Right hindlimb (tissue), 1 donor: Measurements from ENCODE around the gene TMEM100.

Experiments used
- DNase-seq: peaks from one replicate; pipeline ENCODE4 v3.0.0-alpha.2; 2018

TMEM100 gene, protein sequence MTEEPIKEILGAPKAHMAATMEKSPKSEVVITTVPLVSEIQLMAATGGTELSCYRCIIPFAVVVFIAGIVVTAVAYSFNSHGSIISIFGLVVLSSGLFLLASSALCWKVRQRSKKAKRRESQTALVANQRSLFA

DNA sequence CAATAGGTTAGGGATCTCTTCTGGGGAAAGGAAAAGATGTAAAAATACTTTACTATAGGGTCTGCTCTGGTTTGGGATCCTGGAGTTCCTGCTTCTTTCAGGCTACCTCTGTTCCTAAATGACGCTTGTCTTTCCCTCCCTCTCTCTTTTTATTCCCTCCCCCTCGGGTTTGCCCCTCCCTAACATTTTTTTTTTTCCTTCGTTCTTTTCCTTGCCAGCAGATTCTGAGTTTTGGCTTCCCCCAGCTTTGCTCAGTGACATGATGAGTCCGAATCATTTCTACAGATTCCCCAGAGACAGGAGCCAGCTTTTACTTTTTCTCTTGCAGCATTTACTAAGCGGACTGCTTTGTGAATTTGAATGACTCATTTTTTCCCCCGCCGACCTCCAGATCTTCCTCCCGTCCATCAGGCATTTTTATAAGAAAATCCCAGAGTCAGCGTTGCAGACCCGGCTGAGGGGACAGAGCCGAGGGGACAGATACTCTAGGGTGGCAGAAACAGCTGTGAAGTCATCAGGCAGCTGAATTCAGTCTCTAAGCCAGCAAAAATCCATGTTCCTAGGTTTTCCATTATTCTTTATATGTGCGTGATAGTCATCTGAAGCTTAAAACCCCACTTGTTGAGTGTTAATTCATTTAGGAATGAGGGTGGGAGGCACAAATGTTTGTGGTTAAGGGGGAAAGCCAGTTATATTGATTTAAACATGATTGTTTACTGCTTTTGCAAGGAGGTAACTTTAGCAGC is at the start of gene TMEM100:
Gene TMEM100, minus strand, starts transcription at position 123 of the 746 bp plus-strand sequence. CDS start 1,794 bp downstream, outside the sequence.
- peak; percentile 64 for DNase-seq

DNA sequence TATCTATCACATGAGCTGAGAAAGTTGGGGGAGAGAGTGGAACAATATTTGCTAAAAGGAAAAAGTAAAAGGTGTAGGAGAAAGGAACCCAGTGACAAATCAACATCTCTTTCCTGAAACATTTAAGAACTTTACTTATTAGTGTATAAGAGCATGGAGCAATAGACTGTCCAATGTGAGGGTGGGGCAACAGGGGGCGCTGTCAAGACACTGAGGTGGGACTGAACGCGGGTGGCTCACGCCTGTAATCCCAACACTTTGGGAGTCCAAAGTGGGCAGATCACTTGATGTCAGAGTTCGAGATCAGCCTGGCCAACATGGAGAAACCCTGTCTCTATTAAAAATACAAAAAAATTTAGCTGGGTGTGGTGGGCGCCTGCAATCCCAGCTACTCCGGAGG is 49.4 kb upstream of the TMEM100 start:
- no peak for DNase-seq

DNA sequence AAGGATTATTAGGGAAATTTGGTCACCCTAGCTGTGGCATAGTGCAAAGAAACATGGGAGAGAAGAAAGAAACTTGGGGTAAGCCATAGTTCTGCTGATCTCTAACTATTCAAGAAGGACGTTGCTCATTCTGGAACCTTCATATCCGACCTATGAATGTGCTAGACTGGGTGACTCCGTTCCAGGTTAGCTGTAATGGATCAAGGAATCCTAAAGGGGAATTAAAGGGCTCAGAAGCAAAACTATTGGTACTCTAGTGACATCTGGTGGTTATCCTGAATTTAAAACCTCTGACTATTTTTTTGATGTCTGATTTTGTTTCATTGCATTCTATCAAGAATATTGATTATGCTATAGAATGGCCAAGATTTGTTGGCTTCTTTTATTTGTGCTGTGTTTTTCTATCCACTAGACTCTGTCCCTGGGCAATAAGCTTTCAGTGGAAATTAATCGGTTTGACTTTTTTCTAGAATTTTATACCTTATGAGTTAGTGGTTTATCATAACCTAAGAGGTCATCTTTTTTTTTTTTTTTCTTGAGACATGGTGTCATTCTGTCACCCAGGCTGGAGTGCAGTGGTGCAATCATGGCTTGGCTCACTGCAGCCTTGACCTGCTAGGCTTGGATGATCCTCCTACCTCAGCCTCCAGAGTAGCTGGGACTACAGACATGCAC is 47.7 kb upstream of the TMEM100 start:
- no peak for DNase-seq

DNA sequence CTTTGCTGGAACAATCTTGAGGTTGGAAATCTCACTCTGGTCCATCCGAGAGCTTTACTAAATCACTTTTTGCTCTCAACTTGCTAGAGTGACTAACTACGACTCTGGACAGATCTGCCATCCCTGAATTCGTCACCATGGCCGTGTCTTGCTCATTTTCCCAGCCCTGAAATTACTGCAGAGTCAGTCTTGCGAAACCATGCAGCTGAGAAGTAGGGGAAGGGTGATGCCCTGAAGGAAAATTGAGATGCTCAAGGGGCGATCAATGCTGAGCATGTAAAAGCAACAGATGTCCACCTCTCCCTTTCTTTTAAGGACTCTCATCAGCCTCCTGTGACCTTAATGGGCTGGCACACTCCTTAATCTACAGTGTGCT is 46.9 kb upstream of the TMEM100 start:
- no peak for DNase-seq

- DNase-seq, result no peak
Observed at GRCh38 chr17:55768936-55769624, 46.4 kb upstream of the TMEM100 start.

DNA sequence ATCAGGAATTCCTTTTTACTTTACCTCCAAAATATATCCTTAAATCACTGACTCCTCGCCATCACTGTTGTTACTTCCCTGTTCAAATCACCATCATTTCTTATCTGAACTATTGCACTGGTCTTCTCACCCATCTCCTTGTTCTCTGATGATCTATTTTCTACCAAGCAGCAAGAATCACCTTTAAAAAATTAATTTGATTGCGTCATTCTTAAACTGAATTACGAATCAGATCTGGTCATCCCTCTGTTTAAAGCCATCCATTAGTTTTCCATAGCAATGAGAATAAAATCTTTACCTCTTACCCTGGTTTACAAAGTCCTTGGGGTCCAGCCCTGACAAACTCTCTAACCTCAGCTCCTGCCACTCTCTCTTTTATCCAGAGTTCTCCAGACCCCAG is 42.8 kb upstream of the TMEM100 start:
- DNase-seq, result no peak

DNA sequence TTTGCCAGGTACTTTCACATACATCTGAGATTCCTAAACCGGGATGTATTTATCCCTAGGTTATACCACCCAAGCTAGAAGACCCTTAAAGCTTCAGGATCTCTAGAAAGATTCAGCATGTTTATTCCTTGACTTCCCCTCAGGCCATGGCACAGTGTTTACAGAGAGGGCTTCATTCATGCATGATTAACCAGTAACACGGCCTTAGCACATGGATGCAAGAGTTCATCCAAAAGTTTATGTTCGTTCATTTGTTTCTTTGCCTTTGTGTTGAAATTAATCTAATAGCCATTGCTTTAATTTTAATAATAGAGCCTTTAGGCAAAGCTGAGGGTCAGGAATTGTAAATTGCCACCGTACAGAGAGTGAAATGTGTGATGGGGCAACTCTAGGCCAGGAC is 41.9 kb upstream of the TMEM100 start:
- DNase-seq, result no peak

GRCh38 chr17:55763856-55764255 is 41.2 kb upstream of the TMEM100 start:
- no peak for DNase-seq

- DNase-seq, result no peak
Observed at GRCh38 chr17:55762086-55762858, 39.6 kb upstream of the TMEM100 start.

DNA sequence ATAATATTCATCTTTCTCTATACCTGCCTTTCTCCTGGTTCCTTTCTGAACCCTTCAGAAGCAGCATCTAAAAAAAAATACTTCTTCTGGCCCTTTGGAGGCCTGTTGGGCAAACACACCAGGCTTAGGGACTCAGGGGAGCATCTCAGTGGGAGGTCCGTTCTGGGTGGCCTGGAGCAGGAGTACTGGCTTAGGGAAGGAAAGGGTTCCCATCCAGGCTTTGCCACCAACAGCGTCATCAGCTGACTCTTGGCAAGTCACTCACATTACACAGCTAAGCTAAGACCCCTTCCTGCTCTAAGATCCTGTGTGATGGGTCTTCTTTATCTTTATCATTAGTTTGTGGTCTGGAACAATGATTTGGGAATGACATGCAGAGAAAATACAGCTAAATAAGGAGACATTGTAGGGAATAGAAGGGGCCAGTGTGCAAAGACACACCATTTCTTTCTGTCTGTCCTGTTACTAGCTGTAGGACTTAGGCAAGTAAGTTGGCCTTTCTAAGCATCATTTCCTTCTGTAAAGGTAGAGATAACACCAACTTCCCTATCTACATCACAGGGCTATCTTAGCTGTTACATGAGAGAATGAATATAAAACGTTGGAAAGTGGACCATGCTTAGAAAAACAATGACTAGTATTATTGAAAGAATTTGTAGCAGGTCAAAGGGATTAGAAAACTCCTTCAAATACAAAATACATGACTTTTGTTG is 38.1 kb upstream of the TMEM100 start:
- no peak for DNase-seq

GRCh38 chr17:55758171-55758570 is 35.5 kb upstream of the TMEM100 start:
- no peak for DNase-seq

DNA sequence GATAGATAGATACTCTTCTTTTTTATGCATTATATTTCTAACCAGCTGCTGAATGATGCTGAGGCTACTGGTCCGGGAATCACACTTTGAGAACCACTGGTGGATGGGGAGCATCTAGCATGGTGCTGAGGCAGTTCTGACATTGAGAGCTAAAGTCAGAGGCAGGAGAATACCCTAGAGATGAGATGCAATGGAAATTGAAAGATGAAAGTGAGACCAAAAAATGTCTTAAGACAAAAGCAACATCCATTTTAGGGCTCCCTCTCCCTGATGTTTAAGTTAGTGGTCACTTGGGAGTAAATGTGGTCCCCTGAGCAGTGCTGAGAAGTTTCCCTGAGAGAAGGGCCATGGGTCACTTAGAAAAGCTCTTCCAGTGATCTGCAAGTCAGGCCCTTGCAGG is 35.0 kb upstream of the TMEM100 start:
- DNase-seq, result no peak

DNA sequence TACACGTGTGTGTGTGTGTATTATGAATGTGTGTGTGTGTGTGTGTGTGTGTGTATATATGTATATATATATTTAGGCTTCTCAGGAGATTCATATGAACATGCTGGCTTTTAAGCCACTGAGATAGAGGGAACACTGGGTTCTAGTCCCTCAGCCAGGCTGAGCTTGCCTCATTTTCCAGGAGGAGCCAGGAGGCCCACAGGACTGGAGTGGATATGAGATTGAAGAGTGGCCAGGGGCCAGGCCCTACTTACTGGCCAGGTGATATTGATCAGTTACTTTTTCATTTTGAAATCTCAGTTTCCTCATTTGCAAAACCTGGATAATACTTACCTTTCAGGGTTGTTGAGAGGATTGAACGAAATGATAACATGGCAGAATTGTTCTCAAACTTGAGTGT is 34.0 kb upstream of the TMEM100 start:
- DNase-seq, result no peak

DNA sequence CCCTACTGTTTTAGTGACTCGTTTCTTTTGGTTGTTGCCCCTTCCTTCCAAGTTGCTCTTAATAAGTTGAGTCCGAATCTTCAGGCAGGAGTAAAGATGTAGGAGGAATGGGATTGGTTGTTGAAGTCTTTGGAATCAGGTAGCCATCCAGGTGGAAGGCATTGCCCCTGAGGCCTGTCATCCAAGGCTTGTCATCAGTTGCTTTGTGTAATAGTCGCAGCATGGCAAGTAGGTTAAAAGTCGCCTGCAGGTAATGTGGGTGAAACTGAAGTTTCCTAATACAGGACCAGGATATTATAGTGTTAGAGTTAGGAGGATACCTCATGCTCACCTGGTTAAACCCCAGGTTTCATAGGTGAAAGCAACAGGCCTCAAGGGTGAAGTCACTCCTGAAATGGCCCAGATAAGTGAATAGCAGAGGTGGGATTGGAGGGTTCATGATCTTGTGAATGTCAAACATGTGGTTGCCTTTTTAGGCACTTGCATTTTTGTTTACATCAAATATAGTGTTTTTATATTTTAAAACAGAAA is 29.1 kb upstream of the TMEM100 start:
- DNase-seq, result no peak

DNA sequence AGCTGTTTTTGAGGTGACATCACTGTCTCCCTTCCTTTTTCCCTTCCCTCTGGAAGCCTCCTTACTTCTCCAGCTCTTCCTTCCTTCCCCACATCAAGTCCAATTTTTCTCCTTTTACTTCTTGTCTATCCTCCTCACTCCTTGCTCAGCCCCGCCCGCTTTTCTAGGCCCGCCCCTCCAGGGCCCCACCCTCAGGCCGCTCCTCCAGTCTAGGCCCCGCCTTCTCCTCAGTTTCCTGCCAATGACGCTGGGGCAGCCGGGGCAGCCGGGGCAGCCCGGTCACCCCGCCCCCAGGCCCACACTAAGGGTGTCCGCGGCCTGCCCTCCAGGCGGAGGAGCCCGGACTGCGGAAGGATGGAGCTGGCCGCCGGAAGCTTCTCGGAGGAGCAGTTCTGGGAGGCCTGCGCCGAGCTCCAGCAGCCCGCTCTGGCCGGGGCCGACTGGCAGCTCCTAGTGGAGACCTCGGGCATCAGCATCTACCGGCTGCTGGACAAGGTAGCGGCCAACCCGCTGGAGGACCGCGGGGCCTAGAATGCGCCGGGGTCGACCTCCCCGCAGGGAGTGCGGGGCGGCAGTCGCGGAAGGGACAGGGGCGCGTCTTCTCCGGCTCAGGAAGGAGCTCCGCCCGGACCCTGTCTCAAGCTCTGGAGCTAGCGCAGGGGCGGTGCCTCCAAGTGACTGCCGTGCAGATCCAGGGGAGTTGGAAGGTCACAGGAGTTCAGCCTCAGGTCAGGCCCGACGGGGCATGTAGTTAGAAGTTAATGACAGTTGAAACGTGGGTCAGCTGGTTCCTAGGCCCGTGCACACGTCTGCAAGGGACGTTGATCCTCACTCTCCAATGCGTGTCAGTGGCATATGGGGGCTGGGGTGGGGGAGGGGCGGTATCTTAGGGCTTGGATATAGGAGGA is 28.3 kb upstream of the TMEM100 start, which contains the start of gene PCTP:
Gene PCTP, plus strand, starts transcription at position 302 of the 908 bp plus-strand sequence. Its CDS starts 53 bp downstream, at position 355.
- peak; percentile 96 for DNase-seq

DNA sequence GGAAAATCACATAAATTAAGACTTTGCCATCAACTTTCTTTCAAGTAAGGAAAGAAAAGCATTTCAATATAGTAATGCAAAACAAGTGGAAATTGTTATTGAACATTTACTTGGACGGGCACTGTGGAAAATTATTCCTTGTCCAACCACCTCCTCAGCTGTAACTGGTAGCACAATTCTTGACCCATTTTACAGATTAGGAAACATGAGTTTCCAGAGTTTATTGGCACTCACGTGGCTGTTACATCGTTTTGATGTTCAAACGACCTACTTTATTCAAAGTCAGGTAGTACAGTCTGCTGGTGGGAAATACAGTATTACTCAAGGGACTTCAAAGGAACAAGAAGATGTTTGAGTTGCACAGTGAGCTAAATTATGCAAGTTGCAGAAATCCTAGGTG is 27.3 kb upstream of the TMEM100 start:
- DNase-seq, result no peak

DNA sequence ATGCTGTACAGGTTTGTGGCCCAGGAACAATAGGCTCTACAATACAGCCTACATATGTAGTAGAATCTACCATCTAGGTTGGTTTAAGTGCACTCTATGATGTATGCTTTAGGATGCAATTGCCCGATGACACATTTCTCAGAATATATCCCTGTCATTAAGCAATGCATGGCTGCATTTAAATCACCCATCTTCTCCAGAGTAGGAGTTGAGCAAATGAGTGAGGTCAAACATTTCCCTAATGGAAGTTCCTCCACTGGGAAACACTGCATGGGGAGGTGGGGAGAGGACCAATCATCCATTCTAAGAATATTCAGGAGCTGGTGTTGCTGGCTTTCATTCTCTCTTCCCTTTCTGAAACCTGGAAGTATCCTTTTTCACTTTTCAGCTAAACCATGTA is 26.2 kb upstream of the TMEM100 start:
- DNase-seq, result no peak

- DNase-seq, result no peak
Observed at GRCh38 chr17:55747209-55747608, 24.5 kb upstream of the TMEM100 start.

DNA sequence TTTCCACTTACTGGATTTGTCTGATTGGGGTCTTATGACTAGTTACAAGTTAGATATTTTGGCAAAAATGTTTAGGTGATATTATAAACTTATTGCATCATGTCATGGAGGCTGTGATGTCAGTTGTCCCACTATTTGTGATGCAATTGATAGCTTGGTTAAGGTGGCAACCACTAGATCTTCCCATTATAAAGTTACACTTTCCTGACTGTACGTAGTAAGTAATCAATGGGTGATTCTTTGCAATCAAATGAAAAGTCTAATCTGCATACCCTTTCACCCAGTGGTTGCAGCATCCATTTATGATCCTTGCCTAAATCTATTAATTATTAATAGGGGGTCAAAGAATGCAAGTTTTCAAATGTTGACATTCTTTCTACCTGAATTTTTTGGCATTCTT is 23.8 kb upstream of the TMEM100 start:
- no peak for DNase-seq

- no peak for DNase-seq
Observed at GRCh38 chr17:55745258-55745657, 22.6 kb upstream of the TMEM100 start.
